Spinal cord (tissue), 10 donors: Measurements from ENCODE around the gene BCOR. TPM values are rescaled to one million over a fixed set of nuclear protein-coding genes. Genes with fewer than 3 reads are reported as not detected.

Source experiments
- DNase-seq, 6 donors: peaks; one replicate each; pipeline versions ENCODE4 v3.0.0 to v3.0.0-alpha.2; 2013 to 2015; ENCODE audit warnings: low spot score in 6 of 6, low read depth in 4 of 6
- H3K27ac ChIP-seq: one replicate; pipeline ENCODE4 v1.5.1; 2013; ENCODE audit warnings: low read depth, low read length, control low read depth
- H3K27me3 ChIP-seq: one replicate; pipeline ENCODE4 v1.6.1; 2013; ENCODE audit warnings: low read length; ENCODE audit not compliant: control insufficient read depth, insufficient read depth
- H3K36me3 ChIP-seq: one replicate; pipeline ENCODE4 v1.6.1; 2013; ENCODE audit warnings: low read length; ENCODE audit not compliant: control insufficient read depth, insufficient read depth
- H3K4me1 ChIP-seq: one replicate; pipeline ENCODE4 v1.6.1; 2013; ENCODE audit warnings: low read length; ENCODE audit not compliant: control insufficient read depth, insufficient read depth
- H3K4me3 ChIP-seq: one replicate; pipeline ENCODE4 v1.5.1; 2013; ENCODE audit warnings: low read depth, low read length, control low read depth
- H3K9me3 ChIP-seq: one replicate; pipeline ENCODE4 v1.6.1; 2013; ENCODE audit warnings: low read length; ENCODE audit not compliant: control insufficient read depth, insufficient read depth
- WGBS: methylation state at CpG from one replicate; pipeline ENCODE4 v1.1.5; 2013; ENCODE audit warnings: missing lambda C conversion rate; ENCODE audit not compliant: insufficient coverage; 5-methylcytosine and 5-hydroxymethylcytosine counted together
- polyA plus RNA-seq, 2 donors: library from polyadenylated mRNA; unstranded; fragments of 120-200 nt; gene quantifications; one replicate each; pipeline ENCODE4 v1.2.1, GENCODE V29; 2013; ENCODE audit not compliant: insufficient read length in 2 of 2
- total RNA-seq, 2 donors: library from RNA; depleted of rRNA in 1 of 2; stranded (reverse); fragments of 120-200 nt in 1 of 2; fragments of >200 nt in 1 of 2; gene quantifications; one replicate each; pipeline versions ENCODE4 v1.2.3 to v1.2.4, GENCODE V29; 2013 to 2014
- donor health status: healthy.

Gene BCOR
- total and polyA plus RNA-seq, 4 donors: 26.7 to 32.3 (median 31.6) TPM

GRCh38 chrX:40065296-40066046 is 32.3 kb downstream of the BCOR start:
- 66% methylated on average over 7 of the region's 16 CpGs for whole genome bisulfite sequencing
- Histone ChIP-seq H3K9me3 (no peaks in the 10 kb centered on the region), H3K27me3 (peaks cover 2% of the 10 kb centered on the region), H3K4me3 (no peak overlapping the region), H3K4me1 (peaks cover 27% of the 10 kb centered on the region), H3K27ac (no peak overlapping the region), H3K36me3 (peaks cover 49% of the 10 kb centered on the region)
- no peak for DNase-seq

DNA sequence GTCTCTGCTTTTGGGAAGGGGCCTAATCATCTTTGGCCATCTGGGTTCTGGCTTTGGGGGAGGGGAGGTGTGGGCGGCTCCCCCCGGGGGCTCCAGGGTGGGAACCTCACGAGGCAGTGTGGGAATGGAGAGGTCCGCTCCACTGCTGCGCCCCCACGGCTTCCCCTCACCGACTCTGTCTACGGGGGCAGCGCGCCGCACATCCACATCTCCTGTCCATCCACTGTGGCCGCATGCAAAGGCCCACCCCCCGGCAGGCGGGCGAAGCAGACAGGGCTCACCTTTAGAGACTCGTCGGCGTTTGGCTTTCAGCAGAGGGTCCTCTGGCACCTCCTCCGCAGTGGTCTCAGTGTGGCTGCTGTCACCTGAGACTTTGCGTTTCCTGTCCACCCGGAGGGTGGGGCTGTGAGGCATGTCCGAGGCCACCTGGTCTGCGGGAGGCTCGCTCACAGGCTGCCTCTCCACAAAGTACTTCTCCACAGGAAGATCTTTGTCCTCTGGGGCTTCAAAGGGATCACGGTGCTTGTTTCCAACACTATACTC is 33.6 kb downstream of the BCOR start:
- Histone ChIP-seq H3K4me1 (peaks cover 27% of the 10 kb centered on the region), H3K27me3 (peaks cover 2% of the 10 kb centered on the region), H3K4me3 (no peak overlapping the region), H3K27ac (no peak overlapping the region), H3K9me3 (no peaks in the 10 kb centered on the region), H3K36me3 (peaks cover 39% of the 10 kb centered on the region)
- 77% methylated on average over 24 of the region's 25 CpGs for WGBS
- no peak for DNase-seq

DNA sequence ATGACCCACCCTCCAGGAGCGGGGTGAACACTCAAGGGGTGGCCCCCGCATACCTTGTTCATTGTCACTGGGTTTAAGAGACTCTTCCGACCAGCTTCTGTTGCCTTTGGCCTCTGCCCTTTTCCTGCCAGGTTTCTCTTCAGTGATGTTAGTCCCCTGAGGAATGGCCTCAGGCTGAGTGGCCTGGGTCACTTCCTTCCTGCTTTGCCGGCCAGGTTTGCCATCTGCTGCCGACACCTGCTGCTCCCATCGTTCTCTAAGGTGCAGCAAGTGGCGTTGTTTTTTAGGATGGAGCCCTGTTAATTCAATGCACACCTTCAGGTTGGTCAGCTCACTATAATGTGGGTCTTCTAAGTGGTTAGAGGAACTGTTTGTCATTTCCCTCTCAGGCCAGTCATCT is 34.2 kb downstream of the BCOR start:
- WGBS: 73% methylated on average over 6 of the region's 7 CpGs
- Histone ChIP-seq H3K4me3 (no peak overlapping the region), H3K36me3 (peaks cover 34% of the 10 kb centered on the region), H3K27ac (no peak overlapping the region), H3K27me3 (peaks cover 2% of the 10 kb centered on the region), H3K9me3 (no peaks in the 10 kb centered on the region), H3K4me1 (peaks cover 27% of the 10 kb centered on the region)
- no peak for DNase-seq

DNA sequence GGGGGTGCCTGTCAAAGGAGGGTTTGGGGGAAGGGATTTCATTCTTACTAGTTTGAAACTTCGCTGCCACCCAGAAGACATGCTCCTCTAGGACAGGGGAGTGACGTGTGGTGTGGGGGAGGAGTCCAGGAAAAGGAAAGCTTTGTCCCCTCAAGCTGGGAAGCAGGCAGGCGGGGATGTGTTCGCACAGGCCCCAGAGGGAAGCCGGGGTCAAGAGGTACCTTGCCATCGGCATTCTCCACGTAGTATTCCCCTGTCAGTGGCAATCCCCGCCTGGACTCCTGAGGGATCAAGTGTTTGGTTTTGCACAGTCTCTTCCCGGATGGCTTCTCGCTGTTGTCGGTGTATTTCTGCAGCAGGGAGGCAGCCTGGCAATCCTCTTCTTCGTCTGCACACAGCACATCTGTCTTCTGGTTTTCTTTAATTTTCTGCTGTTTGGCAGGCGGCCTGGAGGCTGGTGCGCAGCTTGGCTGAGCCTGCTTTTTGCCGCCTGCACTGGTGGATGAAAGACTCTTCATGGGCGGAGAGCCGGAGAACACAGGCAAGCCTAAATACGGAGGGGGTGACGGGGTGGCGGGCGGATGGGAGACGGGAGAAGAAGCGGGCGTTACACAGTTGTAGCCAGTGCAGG is 35.1 kb downstream of the BCOR start:
- peak in 2 of 6 donors; percentile 77 to 85 for DNase-seq
- no peak overlapping the region for H3K27ac ChIP-seq
- peaks cover 27% of the 10 kb centered on the region for H3K4me1 ChIP-seq
- no peak overlapping the region for H3K4me3 ChIP-seq
- H3K9me3 ChIP-seq: no peaks in the 10 kb centered on the region
- peaks cover 34% of the 10 kb centered on the region for H3K36me3 ChIP-seq
- peaks cover 2% of the 10 kb centered on the region for H3K27me3 ChIP-seq
- 40% methylated on average over 18 of the region's 24 CpGs for WGBS

GRCh38 chrX:40061871-40062524 is 35.8 kb downstream of the BCOR start:
- Histone ChIP-seq H3K36me3 (peaks cover 34% of the 10 kb centered on the region), H3K9me3 (no peaks in the 10 kb centered on the region), H3K27me3 (peaks cover 2% of the 10 kb centered on the region), H3K4me3 (no peak overlapping the region), H3K4me1 (peaks cover 27% of the 10 kb centered on the region), H3K27ac (no peak overlapping the region)
- 56% methylated on average over 16 of the region's 30 CpGs for WGBS
- DNase-seq: no peak

GRCh38 chrX:40061005-40061404 is 36.8 kb downstream of the BCOR start:
- Histone ChIP-seq H3K4me1 (peaks cover 27% of the 10 kb centered on the region), H3K27ac (no peak overlapping the region), H3K27me3 (peaks cover 2% of the 10 kb centered on the region), H3K9me3 (no peaks in the 10 kb centered on the region), H3K4me3 (no peak overlapping the region), H3K36me3 (peaks cover 38% of the 10 kb centered on the region)
- DNase-seq: no peak
- WGBS: 68% methylated on average over 7 of the region's 10 CpGs

DNA sequence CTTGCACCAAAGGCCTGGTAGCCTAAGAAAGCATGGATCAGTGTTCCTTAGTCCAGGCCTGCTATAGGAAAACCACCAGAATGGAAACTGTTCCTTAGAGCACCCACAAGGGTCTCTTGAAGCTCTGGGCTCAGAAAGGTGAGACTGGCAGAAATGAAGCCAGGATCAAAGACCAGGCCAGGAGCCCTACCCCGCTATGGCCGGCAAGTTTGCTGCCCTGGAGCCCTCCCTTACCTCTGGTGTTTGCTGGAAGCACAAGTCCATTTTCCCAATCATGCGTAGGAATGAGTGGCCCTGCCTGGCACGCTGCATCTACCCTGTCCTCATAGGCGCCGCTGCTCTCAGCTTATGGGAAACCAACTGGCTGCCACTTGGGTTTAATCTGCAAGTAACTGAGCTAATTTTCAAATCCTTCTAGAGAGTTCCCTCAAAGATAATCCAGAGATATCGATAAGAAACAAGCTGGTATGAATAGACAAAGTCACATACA is 37.4 kb downstream of the BCOR start:
- H3K36me3 ChIP-seq: peaks cover 39% of the 10 kb centered on the region
- H3K27me3 ChIP-seq: peaks cover 2% of the 10 kb centered on the region
- 85% methylated on average over 6 of the region's 7 CpGs for WGBS

GRCh38 chrX:40058719-40059118 is 39.0 kb downstream of the BCOR start:
- DNase-seq: peak in 1 of 6 donors; percentile 27
- H3K36me3 ChIP-seq: peaks cover 33% of the 10 kb centered on the region

More for the DNA sequence above, 37.4 kb downstream of the BCOR start:
- H3K4me3 ChIP-seq: no peak overlapping the region
- H3K27ac ChIP-seq: no peak overlapping the region
- H3K4me1 ChIP-seq: peaks cover 24% of the 10 kb centered on the region
- H3K9me3 ChIP-seq: no peaks in the 10 kb centered on the region
- DNase-seq: no peak

DNA sequence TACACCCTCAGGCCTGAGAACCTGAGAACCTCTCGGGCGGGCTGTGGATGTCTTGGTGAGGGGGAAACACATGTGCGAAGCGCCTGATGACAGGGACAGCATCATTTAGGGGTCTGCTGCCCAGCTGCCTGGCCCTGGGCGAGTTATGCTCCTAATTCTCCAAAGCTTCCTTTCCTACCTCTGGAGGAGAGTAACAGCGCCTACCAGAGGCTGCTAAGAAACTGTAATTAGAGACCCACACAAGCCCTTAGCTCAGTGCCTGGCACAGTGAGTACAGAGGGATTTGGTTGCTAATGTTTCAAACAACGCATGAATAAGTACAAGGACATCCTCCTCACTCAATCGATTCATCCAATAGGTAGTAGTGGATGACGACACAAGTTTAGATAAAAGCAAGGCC is 40.4 kb downstream of the BCOR start:
- peaks cover 6% of the 10 kb centered on the region for H3K4me1 ChIP-seq
- H3K9me3 ChIP-seq: no peaks in the 10 kb centered on the region
- no peak overlapping the region for H3K4me3 ChIP-seq
- H3K27ac ChIP-seq: no peak overlapping the region
- H3K36me3 ChIP-seq: peaks cover 33% of the 10 kb centered on the region
- DNase-seq: no peak
- peaks cover 2% of the 10 kb centered on the region for H3K27me3 ChIP-seq
- no CpG with 5 or more reads among the region's 9 CpGs for WGBS

More at GRCh38 chrX:40058719-40059118, 39.0 kb downstream of the BCOR start:
- H3K9me3 ChIP-seq: no peaks in the 10 kb centered on the region
- H3K27ac ChIP-seq: no peak overlapping the region
- 59% methylated on average over 7 of the region's 11 CpGs for WGBS
- peaks cover 2% of the 10 kb centered on the region for H3K27me3 ChIP-seq
- peaks cover 18% of the 10 kb centered on the region for H3K4me1 ChIP-seq
- no peak overlapping the region for H3K4me3 ChIP-seq
